Stimulated activated CD8-positive, alpha-beta memory T cell treated with anti-CD3 and anti-CD28 coated beads, Interleukin-4, amount 100 ng/mL, for 48 hours (primary cell): ENCODE data around the gene SEC23IP.
"Not testable (repeated sequence)": the region's sequence is repeated elsewhere in the genome, so short reads cannot be mapped to it uniquely, and the experiment has no call there.

Experiments
- DNase-seq: peaks from one replicate; pipeline ENCODE4 v3.0.0-alpha.2; 2020

Gene SEC23IP

DNA sequence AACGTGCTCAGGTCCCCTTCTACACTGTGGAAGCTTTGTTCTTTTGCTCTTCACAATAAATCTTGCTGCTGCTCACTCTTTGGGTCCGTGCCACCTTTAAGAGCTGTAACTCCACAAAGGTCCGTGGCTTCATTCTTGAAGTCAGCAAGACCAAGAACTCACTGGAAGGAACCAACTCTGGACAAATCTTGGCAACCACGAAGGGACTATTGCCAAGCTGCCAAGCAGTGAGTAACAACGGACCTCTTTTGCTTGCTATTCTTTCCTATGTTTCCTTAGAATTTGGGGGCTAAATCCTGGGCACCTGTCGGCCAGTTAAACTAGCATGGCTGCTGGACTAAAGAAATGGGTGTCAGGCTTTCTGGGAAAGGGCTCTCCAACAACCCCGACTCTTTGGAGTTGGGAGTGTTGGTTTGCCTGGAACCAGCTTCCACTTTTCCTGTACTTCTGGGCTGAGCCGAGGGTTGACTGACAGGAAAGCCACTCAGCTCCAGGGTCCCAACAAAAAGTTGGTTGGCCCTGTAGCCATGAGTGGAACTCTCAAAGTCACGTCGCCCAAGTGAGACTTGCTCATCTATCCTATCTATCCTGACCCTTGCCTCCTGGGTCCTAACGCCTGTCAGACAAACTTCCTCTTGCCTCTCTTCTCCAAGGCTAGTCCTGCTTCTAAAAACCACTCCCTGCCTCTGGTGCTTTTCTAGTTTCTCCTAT lies 8.5 kb upstream of the SEC23IP start:
- DNase-seq: not testable (repeated sequence)

DNA sequence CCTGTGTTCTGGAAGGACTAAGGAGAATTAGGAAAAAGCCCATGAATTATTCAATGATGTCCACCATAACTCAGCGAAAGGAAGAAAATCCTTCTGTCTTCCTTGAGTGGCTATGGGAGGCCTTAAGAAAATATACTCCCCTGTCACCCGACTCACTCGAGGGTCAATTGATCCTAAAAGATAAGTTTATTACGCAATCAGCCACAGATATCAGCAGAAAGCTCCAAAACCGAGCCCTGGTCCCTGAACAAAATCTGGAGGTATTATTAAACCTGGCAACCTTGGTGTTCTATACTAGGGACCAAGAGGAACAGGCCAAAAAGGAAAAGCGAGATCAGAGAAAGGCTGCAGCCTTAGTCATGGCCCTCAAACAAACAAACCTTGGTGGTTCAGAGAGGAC lies 6.5 kb upstream of the SEC23IP start:
- not testable (repeated sequence) for DNase-seq

DNA sequence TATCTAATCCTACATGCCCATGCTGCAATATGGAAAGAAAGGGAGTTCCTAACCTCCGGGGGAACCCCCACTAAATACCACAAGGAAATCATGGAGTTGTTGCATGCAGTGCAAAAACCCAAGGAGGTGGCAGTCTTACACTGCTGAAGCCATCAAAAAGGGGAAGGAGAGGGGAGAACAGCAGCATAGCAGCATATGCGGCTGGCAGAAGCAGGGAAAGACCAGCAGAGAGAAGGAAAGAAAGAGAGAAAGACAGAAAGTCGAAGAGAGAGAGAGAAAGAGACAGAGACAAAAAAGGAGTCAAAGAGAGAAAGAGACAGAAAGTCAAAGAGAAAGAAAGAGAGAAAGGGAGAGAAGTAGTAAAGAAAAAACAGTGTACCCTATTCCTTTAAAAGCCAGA lies 3.8 kb upstream of the SEC23IP start:
- DNase-seq: not testable (repeated sequence)

DNA sequence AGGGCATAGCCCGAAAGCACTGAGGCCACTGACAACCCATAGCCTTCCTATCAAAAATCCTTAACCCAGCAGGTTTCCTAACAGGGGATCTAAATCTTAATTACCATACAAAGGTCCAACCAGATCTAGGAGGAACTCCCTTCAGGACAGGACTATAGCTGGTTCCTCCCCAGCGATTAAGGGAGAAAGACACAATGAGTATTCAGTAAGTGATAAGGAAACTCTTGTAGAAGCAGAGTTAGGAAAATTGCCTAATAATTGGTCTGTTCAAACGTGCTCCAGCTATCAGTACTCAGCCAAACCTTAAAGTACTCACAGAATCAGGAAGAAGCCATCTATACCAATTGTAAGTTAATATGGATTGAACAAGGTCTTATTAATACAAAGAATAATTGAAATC lies 3.3 kb upstream of the SEC23IP start:
- DNase-seq: not testable (repeated sequence)

DNA sequence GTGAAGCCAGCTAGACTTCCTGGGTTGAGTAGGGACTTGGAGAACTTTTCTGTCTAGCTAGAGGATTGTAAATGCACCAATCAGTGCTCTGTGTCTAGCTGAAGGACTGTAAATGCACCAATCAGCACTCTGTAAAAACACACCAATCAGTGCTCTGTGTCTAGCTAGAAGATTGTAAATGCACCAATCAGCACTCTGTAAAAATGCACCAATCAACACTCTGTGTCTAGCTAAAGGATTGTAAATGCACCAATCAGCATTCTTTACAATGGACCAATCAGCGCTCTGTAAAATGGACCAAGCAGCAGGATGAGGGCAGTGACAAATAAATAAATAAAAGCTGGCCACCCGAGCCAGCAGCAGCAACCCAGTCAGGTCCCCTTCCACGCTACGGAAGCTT lies 2.2 kb upstream of the SEC23IP start:
- not testable (repeated sequence) for DNase-seq

DNA sequence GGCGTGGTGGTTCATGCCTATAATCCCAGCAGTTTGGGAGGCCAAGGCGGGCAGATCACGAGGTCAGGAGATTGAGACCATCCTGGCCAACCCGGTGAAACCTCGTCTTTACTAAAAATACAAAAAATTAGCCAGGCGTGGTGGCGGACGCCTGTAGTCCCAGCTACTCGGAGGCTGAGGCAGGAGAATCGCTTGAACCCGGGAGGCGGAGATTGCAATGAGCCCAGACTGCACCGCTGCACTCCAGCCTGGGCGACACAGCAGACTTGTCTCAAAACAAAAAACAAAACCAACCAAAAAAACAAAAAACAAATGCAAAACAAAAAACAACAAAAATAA lies 712 bp upstream of the SEC23IP start:
- DNase-seq: not testable (repeated sequence)

DNA sequence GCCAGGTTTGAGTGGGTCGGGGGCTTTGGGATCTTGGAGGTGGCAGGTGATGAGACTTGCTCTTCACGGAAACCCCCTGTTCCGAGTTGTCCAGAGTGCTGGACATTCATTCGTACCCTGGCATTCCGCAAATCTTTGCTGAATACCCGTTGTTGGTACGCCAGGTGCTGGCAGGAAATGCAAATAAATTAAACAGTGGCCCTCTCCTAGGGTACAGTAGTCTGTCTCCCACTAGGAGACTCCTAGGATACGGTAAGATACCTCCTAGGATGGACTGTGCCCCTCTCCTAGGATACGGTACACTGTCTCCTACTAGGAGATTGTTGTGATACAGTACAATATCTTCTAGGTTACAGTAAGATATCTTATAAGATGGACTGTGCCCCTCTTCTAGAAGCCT lies 544 bp downstream of the SEC23IP start:
- DNase-seq: no peak

DNA sequence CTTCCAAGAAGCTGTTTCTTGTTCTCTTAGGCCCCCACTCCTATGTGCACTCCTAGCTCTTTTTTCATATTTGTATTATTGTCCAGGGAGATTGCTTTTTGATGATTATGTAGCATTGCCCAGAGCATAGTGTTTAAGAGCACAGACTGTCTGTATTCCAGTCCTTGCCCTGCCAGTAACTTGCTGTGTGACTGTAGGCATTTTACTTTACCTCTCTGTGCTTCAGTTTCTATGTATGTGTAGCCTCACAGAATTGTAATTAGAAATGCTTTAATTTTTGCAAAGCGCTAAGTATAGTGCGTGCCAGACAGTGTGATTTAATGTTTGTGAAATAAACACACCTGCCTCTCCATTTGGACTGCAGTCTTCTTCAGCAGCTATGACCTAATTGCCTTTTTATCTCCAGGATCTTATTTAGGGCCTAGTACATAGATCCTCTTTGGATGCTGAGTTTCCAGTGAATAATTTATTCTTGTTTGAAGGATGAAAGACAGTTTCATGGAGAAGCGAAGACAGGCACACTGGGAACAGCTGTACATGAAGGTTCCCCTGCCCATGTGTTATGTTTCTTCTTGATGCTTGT lies 1.4 kb downstream of the SEC23IP start:
- no peak for DNase-seq

DNA sequence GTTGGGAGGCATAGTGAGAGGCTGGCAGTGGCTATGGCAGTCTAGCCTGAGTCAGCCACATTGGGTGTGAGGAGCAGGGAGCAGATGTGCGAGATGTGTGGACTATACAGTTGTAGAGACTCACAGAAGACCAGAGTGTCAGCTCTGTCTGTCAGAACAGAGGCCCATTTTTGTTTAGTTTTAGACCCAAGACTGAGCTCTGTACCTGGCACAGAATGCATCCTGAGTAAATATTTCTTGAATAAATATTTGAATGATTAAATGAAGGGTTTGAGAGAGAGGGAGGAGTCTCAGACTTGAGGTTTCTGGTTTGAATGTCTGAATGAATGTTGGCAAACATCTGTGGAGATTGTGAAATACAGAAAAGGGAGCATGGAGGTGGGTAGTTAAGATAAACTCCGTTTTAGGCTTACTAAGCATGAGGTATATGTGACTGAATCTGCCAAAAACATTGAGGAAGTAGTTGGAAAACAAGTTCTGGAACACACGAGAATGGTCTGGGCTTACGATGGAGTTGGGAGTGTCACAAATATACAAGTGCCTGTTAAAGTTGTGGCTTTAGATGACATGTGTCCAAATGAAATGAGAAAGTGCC lies 3.6 kb downstream of the SEC23IP start:
- no peak for DNase-seq

DNA sequence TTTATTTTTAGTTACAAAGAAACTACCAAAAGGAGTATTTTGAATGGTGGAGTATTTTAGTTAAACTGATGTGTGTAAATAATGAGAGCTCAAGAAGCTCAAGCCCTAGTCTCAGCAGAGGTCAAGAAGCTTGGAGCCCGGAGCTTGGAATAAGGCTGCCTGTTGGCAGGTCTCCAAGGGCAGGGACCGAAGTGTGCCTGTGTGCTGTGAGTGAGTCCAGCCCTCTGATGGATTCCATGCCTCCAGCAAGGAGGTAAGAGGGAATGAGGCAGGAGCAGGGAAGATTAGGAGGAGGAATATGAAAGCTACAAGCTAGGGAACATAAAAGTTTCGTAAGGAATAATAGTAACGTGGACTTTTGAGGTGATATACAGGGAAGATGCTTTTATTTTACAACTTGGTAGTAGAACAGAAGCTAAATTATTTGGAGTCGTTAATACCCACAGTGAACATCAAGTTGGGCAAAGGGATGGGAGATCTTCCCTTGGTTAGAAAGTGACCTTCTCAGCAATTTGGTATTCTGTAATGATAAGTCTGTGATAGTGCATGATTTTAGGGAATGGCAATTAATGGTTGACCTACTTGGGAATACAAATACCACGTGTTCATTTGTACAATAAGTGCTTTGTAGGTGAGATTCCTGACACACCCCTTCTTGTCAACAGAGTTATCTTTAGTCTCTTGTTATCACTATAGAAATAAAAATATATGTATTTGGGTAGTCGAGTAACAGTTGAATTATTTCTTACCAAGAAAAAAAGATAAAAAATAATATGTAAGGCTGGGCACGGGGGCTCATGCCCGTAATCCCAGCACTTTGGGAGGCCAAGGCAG lies 4.6 kb downstream of the SEC23IP start:
- no peak for DNase-seq

DNA sequence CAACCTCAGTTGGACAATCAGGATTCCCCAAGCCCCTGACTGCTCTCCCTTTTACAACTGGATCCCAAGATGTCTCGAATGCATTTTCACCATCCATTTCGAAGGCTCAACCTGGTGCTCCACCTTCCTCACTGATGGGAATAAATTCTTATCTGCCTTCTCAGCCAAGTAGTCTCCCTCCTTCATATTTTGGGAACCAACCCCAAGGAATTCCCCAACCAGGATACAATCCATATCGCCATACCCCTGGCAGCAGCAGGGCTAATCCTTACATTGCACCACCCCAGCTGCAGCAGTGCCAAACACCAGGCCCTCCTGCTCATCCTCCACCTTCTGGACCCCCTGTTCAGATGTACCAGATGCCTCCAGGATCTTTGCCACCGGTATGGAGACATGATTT lies 6.0 kb downstream of the SEC23IP start:
- no peak for DNase-seq

DNA sequence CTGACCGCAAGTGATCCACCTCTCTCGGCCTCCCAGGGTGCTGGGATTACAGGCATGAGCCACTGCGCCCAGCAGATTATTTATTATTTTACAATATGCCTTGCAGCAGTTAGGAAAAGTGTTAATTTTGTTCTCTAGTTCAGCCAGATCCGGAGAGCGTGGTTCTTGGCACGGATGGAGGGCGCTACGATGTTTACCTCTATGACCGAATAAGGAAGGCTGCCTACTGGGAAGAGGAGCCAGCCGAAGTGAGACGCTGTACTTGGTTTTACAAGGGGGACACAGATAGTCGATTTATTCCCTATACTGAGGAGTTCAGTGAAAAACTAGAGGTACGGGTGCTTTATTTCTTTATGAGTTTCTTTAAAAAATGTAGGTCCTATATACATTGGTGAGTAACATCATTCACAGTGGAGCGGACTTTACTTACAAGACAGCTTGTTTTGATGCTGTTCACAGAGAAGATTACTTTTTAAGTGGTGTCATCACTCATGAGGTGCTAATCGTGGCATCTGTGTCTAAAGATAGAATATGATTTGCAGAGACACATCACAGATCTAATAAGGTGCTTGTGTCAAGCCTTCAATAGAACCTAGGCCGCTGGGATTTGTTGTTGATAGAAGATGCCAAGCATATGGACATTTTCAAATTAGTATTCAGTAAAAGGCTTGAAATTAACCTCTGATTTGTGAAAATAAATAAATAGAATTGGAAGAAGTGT lies 11.6 kb downstream of the SEC23IP start:
- no peak for DNase-seq

DNA sequence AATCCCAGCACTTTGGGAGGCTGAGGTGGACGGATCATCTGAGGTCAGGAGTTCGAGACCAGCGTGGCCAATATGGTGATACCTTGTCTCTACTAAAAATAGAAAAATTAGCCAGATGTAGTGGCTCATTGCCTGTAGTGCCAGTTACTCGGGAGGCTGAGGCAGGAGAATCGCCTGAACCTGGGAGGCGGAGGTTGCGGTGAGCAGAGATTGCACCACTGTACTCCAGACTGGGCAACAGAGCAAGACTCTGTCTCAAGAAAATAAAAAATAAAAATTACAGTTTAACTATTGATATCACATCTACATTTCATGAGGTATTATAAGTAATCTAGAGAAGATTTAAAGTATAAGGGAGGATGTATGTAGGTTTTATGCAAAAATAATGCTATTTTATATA lies 15.2 kb downstream of the SEC23IP start:
- DNase-seq: not testable (repeated sequence)

DNA sequence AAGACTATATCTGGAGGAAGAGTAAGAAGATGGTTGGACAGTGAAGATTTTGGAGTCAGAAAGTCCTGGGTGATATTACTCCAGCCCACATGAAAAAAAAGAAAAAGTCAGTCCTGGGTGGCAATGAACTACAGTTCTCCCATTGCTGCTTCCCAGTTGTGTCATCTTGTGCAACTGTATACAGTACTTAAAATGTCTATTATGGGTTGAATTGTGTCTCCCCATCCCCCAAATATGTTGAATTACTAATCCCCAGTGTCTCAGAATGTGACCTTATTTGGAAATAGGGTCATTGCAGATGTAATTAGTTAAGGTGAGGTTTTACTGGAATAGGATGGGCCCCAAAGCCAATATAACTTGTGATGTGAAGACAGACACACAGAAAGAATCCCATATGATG lies 15.6 kb downstream of the SEC23IP start:
- no peak for DNase-seq

DNA sequence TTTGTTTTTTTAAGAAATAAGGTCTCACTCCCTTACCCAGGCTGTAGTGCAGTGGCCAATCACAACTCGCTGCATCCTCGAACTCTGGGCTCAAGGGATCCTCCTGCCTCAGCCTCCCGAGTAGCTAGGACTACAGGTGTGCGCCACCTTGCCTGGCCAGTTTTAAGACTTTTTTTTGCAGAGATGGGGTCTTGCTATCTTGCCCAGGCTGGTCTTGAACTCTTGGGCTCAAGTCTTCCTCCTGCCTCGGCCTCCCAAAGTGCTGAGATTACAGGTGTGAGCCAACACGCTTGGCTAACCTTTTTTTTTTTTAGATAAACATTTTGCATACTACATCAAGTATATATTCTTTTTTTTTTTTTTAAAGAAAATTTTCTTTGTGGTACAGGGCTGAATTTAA lies 18.2 kb downstream of the SEC23IP start:
- DNase-seq: no peak

DNA sequence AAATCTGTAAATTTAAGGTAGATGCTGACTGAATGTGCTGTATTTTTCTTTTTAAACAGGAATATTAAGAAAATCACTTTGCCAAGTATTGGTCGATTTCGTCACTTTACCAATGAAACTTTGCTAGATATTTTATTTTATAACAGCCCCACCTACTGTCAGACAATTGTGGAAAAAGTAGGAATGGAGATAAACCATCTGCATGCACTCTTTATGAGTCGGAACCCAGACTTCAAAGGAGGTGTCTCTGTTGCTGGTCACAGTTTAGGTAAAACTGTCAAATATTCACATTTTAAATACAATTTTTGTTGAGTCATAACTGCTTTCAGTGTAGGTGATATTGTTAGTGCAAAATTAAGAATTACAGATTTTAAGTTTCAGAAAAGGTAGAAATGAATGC lies 25.2 kb downstream of the SEC23IP start:
- no peak for DNase-seq

DNA sequence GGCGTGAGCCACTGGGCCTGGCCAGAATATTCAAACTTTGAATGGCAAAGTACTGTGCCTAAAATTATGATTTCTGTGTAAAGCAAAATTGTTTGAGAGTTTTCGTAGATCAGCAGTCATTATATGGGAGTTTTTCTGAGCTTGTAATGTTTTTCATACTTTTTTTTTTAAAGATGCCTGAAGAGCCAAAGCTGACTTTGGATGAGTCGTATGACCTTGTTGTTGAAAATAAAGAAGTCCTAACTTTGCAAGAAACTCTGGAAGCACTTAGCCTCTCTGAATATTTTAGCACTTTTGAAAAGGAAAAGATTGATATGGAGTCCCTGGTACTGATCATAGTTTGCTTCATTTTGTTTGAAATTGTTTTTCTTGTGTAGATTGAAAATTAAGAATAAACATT lies 26.7 kb downstream of the SEC23IP start:
- no peak for DNase-seq

DNA sequence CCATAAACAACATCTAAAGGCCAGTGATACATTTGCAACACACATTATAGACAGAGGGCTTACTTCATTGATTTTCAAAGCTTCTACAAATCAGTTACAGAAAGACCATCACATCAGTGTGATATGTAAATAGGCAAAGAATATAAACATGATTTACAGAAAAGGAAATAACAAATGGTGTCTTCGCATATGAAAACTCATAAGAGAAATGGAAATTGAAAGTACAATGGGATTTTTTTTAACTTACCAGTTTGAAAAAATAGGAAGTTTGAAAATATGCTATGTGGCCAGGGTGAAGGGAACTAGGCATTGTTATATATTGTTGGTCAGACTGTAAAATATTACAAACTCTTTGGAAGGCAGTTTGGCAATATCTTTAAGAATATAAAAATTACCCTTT lies 27.3 kb downstream of the SEC23IP start:
- no peak for DNase-seq

DNA sequence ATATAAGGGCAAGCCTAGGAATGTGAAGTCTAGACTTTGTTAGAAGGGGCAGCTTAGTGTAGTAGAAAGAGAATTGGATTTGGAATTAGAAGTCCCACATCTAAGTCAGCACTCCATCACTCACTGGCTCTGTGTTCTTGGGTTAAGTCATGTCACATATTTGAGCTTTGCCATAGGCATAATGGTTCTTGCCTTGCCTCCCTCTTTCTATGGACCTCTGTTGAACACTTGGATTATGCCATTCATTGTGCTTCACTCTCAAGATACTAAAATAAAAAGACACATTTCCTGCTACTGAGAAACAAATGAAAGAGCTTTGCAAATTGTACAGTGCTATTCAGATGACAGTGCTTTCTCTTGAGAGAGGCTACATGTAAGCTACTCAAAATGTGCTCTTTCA lies 35.9 kb downstream of the SEC23IP start:
- no peak for DNase-seq

DNA sequence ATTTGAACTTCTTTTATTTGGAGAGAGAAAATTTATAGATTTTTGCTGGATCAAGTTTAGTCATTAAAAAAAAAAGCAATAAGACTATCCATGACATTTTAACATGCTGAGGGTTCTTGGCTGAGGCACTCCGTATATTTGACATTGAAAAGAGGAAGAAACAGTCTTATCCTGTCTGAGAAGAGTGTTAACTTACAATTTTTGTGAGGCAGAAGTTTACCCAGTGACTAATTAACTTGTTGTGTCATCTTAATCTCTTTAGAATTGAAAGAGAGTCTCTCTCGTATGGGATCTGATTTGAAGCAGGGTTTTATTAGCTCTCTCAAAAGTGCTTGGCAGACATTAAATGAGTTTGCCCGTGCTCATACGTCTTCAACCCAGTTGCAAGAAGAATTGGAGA lies 39.3 kb downstream of the SEC23IP start:
- DNase-seq: no peak

DNA sequence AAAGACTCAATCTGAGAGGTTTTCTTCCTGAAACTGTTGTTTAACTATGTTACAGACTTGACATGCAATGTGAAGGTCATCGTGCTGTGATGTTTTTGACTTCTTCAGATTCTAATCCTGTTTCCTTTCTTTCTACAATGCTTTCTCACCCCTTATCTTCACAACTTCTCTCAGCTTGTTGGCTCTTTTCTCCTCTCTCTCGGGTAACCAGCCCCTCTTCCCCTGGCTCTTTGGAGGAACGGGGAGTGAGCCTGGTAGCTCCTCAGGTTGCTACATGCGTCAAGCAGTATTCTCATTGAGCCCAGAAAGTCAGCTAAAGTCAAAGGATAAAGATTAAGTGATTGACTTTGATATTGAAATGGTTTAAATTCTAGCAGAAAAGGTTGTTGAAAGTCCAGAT lies 40.1 kb downstream of the SEC23IP start:
- DNase-seq: no peak

DNA sequence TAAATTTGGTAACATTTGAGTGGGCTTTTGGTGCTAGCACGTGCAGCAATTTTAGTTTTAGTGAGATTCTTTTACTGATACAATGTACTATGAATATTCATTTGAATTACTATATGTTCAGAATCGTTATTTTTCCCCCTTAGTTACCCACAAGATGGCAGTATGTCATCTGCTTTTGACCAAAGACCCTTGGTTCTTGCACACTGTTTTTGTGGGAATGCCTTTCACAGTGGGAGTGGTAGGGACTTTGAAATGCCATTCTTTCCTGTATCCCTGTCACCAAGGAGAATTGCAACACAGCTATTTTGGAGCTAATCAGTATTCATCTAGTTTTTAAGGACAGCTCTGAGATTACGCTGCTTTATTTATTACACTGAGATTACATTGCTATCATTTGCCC lies 40.6 kb downstream of the SEC23IP start:
- no peak for DNase-seq

DNA sequence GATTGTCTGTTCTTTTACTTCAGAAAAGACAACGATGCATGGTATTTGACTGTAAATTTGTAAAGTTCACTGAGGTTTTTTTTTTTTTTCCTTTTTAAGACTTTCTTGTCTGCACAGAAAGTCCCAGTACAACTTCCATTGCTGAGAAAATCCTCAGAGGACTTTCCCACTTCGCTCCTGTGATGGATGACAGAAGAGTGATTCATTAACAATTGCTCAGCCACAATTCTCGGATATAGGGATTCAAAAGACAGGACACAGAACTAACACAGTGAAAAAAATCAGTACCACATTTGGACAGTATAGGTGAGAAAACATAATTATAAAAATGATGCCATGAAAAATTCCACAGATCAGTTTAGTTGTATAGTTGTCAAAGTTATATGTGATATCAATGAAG lies 48.0 kb downstream of the SEC23IP start:
- no peak for DNase-seq
